GM12873 (cell line): ENCODE results near the gene BCL3.

Experiments
- TF ChIP-seq, protein P1 (sequence below): IDR thresholded peaks from 2 replicates; pipeline ENCODE4 v1.5.1; 2012; ENCODE audit warnings: low read depth, mild to moderate bottlenecking, moderate library complexity, low read length, control low read depth; ENCODE audit not compliant: insufficient read depth; ENCODE audit errors: missing control alignments

Gene BCL3

GRCh38 chr19:44806291-44806690 lies 57.8 kb downstream of the BCL3 start:
- TF ChIP-seq, protein P1, sequence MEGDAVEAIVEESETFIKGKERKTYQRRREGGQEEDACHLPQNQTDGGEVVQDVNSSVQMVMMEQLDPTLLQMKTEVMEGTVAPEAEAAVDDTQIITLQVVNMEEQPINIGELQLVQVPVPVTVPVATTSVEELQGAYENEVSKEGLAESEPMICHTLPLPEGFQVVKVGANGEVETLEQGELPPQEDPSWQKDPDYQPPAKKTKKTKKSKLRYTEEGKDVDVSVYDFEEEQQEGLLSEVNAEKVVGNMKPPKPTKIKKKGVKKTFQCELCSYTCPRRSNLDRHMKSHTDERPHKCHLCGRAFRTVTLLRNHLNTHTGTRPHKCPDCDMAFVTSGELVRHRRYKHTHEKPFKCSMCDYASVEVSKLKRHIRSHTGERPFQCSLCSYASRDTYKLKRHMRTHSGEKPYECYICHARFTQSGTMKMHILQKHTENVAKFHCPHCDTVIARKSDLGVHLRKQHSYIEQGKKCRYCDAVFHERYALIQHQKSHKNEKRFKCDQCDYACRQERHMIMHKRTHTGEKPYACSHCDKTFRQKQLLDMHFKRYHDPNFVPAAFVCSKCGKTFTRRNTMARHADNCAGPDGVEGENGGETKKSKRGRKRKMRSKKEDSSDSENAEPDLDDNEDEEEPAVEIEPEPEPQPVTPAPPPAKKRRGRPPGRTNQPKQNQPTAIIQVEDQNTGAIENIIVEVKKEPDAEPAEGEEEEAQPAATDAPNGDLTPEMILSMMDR: no peak

- TF ChIP-seq, protein P1: no peak
Observed at GRCh38 chr19:44807162-44807561, 58.7 kb downstream of the BCL3 start.

DNA sequence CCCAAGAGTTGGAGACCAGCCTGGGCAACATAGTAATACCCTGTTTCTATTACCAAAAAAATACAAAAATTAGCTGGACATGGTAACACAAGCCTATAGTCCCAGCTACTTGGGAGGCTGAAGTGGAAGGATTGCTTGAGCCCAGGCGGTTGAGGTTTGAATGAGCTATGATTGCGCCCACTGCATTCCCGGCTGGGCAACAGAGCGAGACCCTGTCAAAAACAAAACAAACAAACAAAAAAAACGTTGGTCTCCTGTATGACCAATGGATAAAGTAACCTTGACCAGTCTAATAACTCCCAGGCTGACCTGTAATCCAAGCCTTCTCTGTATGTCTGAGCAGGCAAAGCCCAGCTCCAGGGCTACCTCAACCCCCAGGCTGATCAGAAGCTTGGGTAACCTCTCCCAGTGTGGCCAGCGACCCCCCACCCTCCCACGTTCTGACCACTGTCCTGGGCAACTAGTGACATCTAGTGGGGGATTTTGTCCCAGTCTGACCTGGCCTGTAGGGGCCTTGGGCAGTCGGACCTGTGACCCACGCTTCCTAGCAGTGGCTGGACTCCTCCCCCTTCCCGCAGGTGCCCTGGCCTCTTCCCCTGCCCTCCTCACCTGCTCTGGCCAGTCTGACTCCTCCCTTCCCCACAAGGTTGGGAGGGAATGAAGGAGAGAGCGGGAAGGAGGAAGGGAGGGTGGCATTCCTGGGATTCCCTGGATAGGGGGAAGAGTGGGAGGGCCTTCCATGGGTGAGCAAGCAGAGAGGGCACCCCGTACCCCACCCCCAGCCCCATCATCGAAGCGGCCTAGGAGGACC lies 59.3 kb downstream of the BCL3 start:
- TF ChIP-seq, protein P1: peak; percentile 45

GRCh38 chr19:44808463-44809371 lies 60.2 kb downstream of the BCL3 start, which contains the start of gene BCAM:
Gene BCAM, plus strand, starts transcription at chr19:44809103. Its CDS starts 22 bp downstream, at chr19:44809125.
- TF ChIP-seq, protein P1: no peak
